Non-pigmented ciliary epithelial cell (primary cell): ENCODE results near the gene TMEM196.

ENCODE experiments used
- DNase-seq: peaks from one replicate; pipeline ENCODE4 v3.0.0-alpha.2; 2010; ENCODE audit warnings: low read depth

The TMEM196 gene

GRCh38 chr7:19772841-19773760 is at the start of gene TMEM196:
Gene TMEM196 (minus strand): TSS chr7:19773617. CDS start chr7:19772696, 921 bp downstream.
- no peak for DNase-seq

- DNase-seq = no peak
Observed at GRCh38 chr7:19816128-19816527, 42.7 kb upstream of the TMEM196 start.

- no peak for DNase-seq
Observed at GRCh38 chr7:19815546-19815945, 42.1 kb upstream of the TMEM196 start.

GRCh38 chr7:19814776-19815175 is 41.4 kb upstream of the TMEM196 start:
- no peak for DNase-seq

GRCh38 chr7:19811386-19811785 is 38.0 kb upstream of the TMEM196 start:
- DNase-seq = no peak

- DNase-seq = no peak
Observed at GRCh38 chr7:19798986-19799385, 25.6 kb upstream of the TMEM196 start.

- DNase-seq = no peak
Observed at GRCh38 chr7:19783541-19783940, 10.1 kb upstream of the TMEM196 start.

- no peak for DNase-seq
Observed at GRCh38 chr7:19776981-19777380, 3.6 kb upstream of the TMEM196 start.

- DNase-seq = no peak
Observed at GRCh38 chr7:19775578-19775977, 2.2 kb upstream of the TMEM196 start.

- no peak for DNase-seq
Observed at GRCh38 chr7:19772306-19772705, 1.1 kb downstream of the TMEM196 start.

GRCh38 chr7:19762631-19763030 is 10.8 kb downstream of the TMEM196 start:
- DNase-seq = no peak

- no peak for DNase-seq
Observed at GRCh38 chr7:19754521-19755116, 18.8 kb downstream of the TMEM196 start.

GRCh38 chr7:19752020-19752419 is 21.4 kb downstream of the TMEM196 start:
- no peak for DNase-seq

GRCh38 chr7:19749658-19750057 is 23.8 kb downstream of the TMEM196 start:
- no peak for DNase-seq

GRCh38 chr7:19747740-19748339 is 25.6 kb downstream of the TMEM196 start:
- DNase-seq = no peak

GRCh38 chr7:19744075-19744474 is 29.3 kb downstream of the TMEM196 start:
- no peak for DNase-seq

GRCh38 chr7:19728716-19729115 is 44.7 kb downstream of the TMEM196 start:
- no peak for DNase-seq

GRCh38 chr7:19725770-19726169 is 47.6 kb downstream of the TMEM196 start:
- DNase-seq = no peak

- DNase-seq = no peak
Observed at GRCh38 chr7:19715499-19715898, 57.9 kb downstream of the TMEM196 start.

- peak; percentile 8 for DNase-seq
Observed at GRCh38 chr7:19713676-19714075, 59.7 kb downstream of the TMEM196 start.

GRCh38 chr7:19709249-19709578 is 64.2 kb downstream of the TMEM196 start:
- no peak for DNase-seq

GRCh38 chr7:19708397-19709248 is 64.8 kb downstream of the TMEM196 start, which contains the start of gene POLR1F:
Gene POLR1F (minus strand): TSS chr7:19709037. CDS start chr7:19709016, 21 bp downstream.
- DNase-seq = peak; percentile 77
